BJ (cell line): ENCODE results near the gene PDZD2. TPM values are rescaled to one million over a fixed set of nuclear protein-coding genes. Genes with fewer than 3 reads are reported as not detected.

Experiments
- CTCF ChIA-PET: fragments of 350-600 bp; formaldehyde crosslinking; extraction: SDS; loops from one replicate; lab custom pipeline; 2021; ENCODE audit warnings: antibody characterized with exemption, inconsistent platforms; lab: Yijun Ruan, JAX
- POLR2A ChIA-PET: fragments of 300-600 bp; sonication (Branson Sonifier 250); formaldehyde crosslinking; extraction: SDS; loops from one replicate; lab custom pipeline; 2021; ENCODE audit warnings: antibody characterized with exemption; lab: Charles Lee
- DNase-seq: peaks from one replicate; pipeline ENCODE4 v3.0.0-alpha.2; 2011; ENCODE audit warnings: low read depth
- H3K27me3 ChIP-seq: 2 replicates; pipeline ENCODE4 v1.6.0; 2011; ENCODE audit warnings: low read length; ENCODE audit not compliant: control insufficient read depth, insufficient read depth
- H3K36me3 ChIP-seq: 2 replicates; pipeline ENCODE4 v1.5.1; 2011; ENCODE audit warnings: low read length; ENCODE audit not compliant: control insufficient read depth, insufficient read depth
- H3K4me3 ChIP-seq: 2 replicates; pipeline ENCODE4 v1.5.1; 2011; ENCODE audit warnings: low read depth, mild to moderate bottlenecking, control low read depth, low read length
- polyA plus RNA-seq: library from polyadenylated mRNA; depleted of rRNA; stranded (reverse); fragments of >200 nt; gene quantifications from 2 replicates; pipeline ENCODE4 v1.2.3, GENCODE V29; 2011
- TF ChIP-seq, protein P1 (sequence below): IDR thresholded peaks from 2 replicates; pipeline ENCODE4 v1.5.1; 2011; ENCODE audit warnings: low read depth, mild to moderate bottlenecking, control low read depth, inconsistent platforms, low read length, moderate library complexity; ENCODE audit not compliant: insufficient read depth

Gene PDZD2
- polyA plus RNA-seq, 1 experiment = 0.06 TPM

DNA sequence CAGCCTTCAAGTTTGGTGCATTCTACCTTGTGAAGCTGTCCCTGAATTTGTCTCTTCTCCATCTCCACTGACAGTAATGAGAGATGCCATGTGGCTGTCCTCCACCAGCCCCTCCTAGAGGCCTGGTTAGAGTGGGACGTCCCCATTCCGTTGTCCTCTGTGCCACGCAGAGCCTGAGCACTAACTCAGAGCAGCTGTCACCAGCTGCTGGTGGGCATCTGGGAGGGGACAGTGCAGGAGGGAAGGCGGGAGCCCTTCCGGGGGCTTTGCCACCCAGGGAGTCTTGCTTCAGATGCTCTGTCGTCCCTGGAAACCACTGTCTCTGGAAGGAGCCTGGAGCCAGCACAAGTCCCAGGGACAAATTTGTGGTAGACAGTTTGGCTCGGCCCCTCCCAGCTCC is 78.6 kb downstream of the PDZD2 start:
- no peak for DNase-seq
- TF ChIP-seq, protein P1, sequence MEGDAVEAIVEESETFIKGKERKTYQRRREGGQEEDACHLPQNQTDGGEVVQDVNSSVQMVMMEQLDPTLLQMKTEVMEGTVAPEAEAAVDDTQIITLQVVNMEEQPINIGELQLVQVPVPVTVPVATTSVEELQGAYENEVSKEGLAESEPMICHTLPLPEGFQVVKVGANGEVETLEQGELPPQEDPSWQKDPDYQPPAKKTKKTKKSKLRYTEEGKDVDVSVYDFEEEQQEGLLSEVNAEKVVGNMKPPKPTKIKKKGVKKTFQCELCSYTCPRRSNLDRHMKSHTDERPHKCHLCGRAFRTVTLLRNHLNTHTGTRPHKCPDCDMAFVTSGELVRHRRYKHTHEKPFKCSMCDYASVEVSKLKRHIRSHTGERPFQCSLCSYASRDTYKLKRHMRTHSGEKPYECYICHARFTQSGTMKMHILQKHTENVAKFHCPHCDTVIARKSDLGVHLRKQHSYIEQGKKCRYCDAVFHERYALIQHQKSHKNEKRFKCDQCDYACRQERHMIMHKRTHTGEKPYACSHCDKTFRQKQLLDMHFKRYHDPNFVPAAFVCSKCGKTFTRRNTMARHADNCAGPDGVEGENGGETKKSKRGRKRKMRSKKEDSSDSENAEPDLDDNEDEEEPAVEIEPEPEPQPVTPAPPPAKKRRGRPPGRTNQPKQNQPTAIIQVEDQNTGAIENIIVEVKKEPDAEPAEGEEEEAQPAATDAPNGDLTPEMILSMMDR = no peak
- POLR2A ChIA-PET = no interaction called here
- Histone ChIP-seq H3K4me3 (no peak overlapping the region), H3K27me3 (no peaks in the 10 kb centered on the region), H3K36me3 (no peaks in the 10 kb centered on the region)
- CTCF ChIA-PET = interaction anchor here (0.7 to 1.5 kb wide), 2 partner anchors 23 to 91 kb away, joined by 3 read pairs; no protein-coding TSS in a partner anchor

DNA sequence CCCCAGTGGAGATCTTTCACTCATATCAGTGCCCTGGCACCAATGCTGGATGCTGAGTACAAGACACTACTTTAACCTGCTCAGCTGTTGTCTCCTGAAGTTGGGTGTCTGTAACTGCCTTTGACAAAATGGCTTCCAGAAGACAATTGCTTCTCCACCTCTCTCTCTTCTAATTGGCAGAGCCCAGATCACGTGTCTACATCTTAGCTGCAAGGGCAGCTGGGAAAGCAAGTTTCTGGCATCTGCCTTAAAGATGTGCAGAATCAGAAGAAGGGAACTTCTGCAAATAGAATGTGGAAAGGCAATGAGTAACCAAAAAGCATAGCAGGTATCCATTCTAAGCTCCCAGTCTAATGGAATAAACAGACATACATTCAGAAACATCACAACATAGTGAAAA is 81.1 kb downstream of the PDZD2 start:
- H3K27me3 ChIP-seq = no peaks in the 10 kb centered on the region
- POLR2A ChIA-PET = no interaction called here
- CTCF ChIA-PET = no interaction called here
- H3K4me3 ChIP-seq = no peak overlapping the region
- TF ChIP-seq, protein P1 = no peak
- no peak for DNase-seq
- no peaks in the 10 kb centered on the region for H3K36me3 ChIP-seq

DNA sequence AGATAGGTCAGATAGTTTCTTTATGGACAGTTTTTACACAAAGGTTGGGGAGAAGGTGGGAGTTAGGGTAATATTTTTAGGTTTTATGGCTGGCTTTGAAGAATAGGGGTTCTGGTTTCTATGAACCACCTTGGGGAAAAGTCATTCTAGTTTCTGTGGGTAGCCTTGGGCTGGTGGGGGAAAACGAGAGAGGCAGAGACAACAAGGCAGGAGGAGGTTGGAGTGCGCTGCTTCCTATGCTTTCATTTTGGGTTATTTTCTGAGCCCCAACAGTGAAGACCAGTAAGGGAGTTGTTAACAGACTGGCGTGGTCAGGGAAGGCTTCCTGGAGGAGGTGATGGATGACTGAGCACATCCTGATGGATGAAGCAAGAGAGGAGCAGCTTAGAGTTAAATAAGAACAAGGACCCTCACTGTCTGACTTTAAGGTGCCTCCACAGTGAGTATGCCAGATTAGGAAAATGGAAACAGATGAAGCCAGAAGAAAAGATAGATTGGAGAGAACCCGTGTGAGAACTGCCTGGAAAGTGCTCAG is 81.9 kb downstream of the PDZD2 start:
- no peak for DNase-seq
- no peak overlapping the region for H3K4me3 ChIP-seq
- TF ChIP-seq, protein P1 = no peak
- POLR2A ChIA-PET = no interaction called here
- CTCF ChIA-PET = no interaction called here
- no peaks in the 10 kb centered on the region for H3K36me3 ChIP-seq
- no peaks in the 10 kb centered on the region for H3K27me3 ChIP-seq

DNA sequence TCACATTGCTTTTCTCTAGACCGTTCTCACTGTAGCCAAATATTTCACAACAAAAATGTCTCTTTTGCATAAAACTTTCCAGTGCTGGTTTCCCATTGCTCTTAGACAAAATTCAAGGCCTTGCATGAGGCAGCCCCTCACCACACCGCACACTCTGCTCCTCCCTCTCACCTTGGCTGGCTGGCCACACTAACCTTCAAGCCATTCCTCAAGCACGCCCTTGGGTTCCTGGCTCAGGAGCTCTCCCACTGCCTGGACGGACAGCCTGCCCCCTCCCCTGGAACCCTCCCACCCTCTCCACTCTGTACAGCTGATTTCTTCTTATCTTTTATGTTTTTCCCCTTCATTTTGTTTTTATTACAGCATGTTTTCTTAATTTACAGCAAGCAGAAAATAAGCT is 83.2 kb downstream of the PDZD2 start:
- H3K27me3 ChIP-seq = no peaks in the 10 kb centered on the region
- TF ChIP-seq, protein P1 = no peak
- CTCF ChIA-PET = interaction anchor here (0.6 kb wide), 1 partner anchor 70 kb away, joined by 3 read pairs; no protein-coding TSS in a partner anchor
- no peak overlapping the region for H3K4me3 ChIP-seq
- no peaks in the 10 kb centered on the region for H3K36me3 ChIP-seq
- no peak for DNase-seq
- POLR2A ChIA-PET = no interaction called here

DNA sequence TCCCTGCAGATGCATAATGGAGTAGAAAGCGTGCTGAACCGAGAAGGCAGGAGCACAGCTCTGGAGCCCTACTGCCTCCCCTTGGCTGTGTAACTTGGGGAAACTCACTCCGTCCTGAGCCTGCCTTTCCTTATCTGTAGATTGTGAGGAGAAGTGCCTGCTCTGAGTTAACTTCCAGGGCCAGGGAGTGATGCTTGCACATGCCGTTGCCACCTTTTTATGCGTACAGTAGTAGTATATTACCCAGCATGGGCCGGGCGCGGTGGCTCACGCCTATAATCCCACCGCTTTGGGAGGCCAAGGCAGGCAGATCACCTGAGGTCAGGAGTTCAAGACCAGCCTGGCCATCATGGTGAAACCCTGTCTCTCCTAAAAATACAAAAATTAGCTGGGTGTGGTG is 87.1 kb downstream of the PDZD2 start:
- POLR2A ChIA-PET = no interaction called here
- CTCF ChIA-PET = interaction anchor here (1.0 kb wide), 1 partner anchor 11 kb away, joined by 3 read pairs; no protein-coding TSS in a partner anchor
- Histone ChIP-seq H3K36me3 (no peaks in the 10 kb centered on the region), H3K27me3 (no peaks in the 10 kb centered on the region), H3K4me3 (no peak overlapping the region)
- no peak for DNase-seq
- TF ChIP-seq, protein P1 = no peak
